Glomerular visceral epithelial cell (primary cell): ENCODE data around the gene LIAS.
"Not testable (repeated sequence)": the region's sequence is repeated elsewhere in the genome, so short reads cannot be mapped to it uniquely, and the experiment has no call there.

ENCODE experiments used
- DNase-seq: peaks from one replicate; pipeline ENCODE4 v3.0.0-alpha.2; 2016; ENCODE audit errors: extremely low spot score

The LIAS gene

GRCh38 chr4:39497909-39498726 lies 39.3 kb downstream of the LIAS start:
- no peak for DNase-seq

DNA sequence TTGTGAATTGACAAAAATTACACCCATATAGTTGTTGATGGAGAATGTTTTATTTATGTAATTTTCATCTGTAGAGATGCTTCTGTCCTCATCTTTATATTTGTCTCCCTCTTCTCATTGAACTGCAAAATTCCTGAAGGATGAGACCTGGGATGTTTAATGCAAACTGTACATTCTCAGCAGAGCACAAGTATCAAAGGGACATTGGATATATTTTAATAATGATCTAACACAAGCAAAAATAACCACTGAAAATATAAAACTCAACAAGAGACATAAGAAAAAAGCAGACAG lies 39.8 kb downstream of the LIAS start:
- no peak for DNase-seq

GRCh38 chr4:39502019-39502663 lies 43.3 kb downstream of the LIAS start:
- no peak for DNase-seq

- DNase-seq = not testable (repeated sequence)
Observed at GRCh38 chr4:39502664-39503035, 43.8 kb downstream of the LIAS start.

GRCh38 chr4:39504538-39504937 lies 45.7 kb downstream of the LIAS start:
- no peak for DNase-seq

DNA sequence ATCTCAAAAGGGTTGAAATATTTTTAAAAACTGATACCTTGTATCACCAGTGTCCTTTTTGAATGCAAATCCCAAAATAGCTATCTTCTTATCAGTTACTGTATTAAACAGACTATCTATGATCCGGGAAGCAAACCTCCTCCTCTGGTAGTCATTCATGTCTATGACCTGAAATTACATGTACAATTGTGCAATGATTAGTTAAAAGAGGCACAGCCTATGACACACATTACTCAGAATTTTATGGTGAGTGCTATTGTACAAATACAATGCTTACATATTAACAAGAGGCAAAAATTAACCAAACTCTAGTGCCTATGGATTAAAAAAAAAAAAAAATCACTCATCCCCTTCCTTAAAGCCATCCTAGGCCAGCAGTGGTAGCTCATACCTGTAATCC lies 46.7 kb downstream of the LIAS start:
- DNase-seq = peak; percentile 22

DNA sequence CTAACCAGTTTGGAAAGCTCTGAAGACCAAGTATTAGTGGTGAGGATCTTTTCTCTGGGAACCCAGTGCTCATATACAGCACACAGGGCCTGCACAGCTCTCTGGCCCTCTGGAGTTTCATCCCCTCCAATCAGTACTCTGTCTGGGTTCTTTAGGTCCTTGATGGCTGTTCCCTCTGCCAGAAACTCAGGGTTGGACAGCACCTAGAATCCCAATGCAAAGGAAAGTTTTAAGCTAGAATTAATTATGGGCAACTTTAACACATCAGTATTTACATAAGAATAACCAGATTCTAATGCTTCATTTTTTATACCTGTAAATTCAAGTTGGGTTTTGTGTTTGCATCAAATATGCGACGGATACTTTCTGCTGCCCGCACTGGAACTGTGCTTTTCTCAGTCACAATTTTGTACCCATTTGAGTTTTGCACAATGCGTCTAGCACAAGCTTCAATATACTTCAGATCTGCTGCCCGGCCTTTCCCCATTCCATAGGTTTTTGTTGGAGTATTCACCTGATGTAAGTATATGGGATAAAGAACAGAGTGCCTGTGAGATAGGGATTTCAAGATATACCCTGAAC lies 51.6 kb downstream of the LIAS start:
- no peak for DNase-seq

GRCh38 chr4:39514266-39514665 lies 55.4 kb downstream of the LIAS start:
- not testable (repeated sequence) for DNase-seq

GRCh38 chr4:39514888-39515401 lies 56.1 kb downstream of the LIAS start:
- DNase-seq = peak; percentile 27

DNA sequence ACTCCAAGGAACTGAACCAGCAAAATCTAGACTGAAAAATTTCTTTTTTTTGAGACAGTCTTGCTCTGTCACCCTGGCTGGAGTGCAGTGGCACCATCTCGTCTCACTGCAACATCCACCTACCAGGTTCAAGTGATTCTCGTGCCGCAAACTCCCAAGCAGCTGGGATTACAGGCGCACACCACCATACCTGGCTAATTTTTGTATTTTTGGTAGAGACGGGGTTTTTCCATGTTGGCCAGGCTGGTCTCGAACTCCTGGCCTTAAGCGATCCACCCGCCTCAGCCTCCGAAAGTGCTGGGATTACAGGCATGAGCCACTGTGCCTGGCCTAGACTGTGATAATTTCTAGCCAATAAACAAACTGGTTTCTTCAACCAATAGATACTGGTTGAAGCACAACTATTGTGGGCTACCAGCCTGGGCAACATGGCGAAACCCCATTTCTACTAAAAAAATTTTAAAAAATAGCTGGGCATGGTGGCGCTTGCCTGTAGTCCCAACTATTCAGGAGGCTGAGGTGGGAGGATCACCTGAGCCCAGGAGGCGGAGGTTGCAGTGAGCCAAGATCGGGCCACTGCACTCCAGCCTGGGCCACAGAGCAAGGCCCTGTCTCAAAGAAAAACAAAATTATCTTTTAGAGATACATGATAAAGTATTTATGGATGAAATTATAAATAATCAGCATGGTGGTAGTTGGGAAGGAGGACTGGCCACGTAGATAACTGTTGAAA lies 57.0 kb downstream of the LIAS start:
- not testable (repeated sequence) for DNase-seq

DNA sequence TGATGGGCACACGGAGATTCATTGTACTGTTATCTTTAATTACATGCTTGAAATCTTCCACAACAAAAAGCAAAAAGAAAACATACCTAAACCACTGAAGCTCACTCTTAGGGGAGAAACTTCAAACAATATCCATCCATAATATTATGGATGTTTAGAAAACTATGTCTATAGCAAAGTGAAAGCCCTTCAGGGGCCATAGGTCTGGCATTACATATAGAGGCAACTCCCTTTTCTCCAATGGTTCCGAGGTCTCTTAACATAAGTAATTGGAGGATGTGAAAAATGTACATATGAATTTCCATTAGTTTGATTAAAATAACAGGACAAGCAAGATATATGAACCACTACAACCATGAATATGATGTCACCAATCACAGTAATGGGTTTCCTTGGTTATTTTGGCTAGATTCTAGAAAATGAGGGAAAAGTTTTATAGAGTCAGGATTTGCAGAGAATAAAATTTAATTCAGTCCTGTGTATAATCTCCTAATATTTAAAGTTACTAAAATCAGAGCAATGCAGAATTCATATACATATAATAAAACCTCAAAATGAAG lies 57.6 kb downstream of the LIAS start:
- DNase-seq = no peak

GRCh38 chr4:39518484-39518883 lies 59.6 kb downstream of the LIAS start:
- no peak for DNase-seq

DNA sequence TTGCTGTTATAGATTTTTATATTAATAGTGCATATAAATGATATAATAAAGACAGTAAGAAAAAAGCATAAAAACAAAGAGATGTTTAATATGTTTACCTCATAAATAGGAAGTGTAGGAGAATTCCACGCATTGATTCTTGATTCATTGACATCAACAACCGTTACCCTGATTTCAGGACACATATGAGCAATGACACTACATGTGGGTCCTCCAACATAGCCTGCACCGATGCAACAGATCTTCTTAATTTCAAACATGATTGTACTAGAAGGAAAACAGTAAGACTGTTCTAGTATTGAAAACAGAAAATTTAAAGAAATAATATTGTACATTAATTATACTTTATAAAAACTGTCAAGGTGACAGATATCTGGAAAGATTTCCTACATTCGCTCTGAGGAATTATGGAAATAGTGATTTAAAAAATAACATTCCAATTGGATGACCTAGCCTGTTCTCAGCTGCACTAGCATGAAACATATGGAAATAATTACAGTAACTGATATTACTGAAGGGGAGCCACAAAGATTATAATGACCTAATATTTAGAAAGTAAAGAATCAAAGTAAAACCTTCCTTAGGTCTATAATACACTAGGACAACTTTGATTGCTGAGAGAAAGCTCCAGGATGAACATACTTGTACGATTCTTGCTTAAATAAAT lies 62.5 kb downstream of the LIAS start:
- DNase-seq = no peak

DNA sequence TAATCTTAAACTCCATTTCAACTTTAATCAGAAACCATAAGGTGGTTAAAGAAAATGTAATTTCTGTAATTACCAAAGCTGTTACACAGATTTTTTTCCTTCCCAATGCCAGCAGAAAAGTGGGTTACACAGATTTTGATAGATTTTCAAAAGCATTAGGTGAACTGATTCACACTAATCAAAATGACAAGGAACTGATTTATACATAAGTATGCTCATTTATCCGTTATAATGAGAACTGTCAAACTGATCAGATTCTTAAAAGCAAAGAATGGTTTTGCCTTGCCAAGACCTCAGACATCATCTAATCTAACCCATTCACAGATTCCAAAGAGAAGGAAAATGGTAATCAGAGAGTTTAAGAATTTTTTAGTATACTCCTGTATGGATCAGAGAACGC lies 63.2 kb downstream of the LIAS start:
- no peak for DNase-seq

DNA sequence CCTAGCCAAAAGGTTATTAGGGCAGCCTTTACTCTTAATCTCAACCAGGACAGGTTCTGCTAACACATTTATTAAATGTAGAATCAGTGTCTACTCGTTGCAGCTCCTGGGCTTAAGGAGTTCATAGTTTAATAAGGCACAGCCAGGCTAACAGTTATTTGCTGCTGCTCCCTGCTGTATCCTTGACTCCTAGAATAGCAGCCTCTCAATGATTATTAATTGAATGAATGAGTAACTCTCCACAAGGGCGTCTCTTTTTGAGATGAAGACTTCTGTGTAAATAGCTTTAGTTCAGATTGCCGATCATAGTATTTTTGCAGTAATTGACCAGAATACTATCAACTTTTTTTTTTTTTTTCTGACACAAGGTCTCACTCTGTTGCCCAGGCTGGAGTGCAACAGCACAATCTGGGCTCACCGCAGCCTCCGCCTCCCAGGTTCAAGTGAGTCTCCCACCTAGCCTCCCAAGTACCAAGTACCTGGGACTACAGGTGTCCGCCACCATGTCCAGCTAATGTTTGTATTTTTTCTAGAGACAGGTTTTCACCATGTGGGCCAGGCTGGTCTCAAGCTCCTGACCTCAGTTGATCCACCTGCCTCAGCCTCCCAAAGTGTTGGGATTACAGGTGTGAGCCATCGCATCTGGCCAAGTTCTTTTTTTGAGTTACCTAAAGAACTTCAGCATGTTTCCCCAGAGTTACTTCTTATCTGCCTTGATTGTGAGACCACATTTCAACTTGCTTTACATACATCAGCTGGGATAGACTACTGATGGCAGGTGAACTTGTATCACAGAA lies 65.5 kb downstream of the LIAS start:
- peak; percentile 25 for DNase-seq

DNA sequence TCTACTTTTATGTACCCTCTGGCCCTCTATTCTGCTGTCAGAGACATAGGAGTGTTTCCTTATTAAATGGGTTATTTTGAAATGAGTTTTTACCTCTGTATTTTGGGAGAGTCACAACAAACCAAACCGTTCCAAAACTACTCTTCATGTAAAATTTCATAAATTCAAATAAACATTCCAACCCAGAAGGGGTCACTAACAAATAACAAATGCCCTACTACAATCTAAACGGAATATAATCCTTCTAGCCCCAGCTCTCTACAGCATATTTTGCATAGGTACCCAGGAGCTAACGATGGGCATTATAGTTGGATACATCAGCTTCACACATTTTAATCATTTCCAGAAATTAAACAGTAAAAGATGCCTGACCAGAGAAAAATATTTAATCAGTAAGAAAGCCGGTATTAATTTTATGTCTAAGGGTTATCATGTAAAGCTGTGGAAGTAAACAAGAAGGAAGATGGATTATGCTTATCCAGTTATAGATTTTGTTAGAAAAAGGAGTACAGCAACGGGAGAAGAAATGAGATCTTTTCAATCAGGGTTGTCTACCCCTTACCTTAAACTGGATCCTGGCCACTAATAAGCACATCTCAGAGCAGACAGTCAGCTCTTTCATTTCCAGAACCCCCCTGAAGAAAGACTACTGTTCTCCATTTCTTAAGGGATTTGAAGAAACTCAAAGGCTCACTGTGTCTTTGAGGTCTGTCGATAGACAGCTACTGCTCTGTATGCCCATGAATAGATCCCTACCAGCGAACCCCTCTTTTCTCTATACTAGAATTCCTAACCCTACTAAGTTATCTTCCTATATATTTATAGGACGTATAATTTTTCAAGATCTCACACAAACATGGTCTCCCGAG lies 67.2 kb downstream of the LIAS start:
- no peak for DNase-seq

DNA sequence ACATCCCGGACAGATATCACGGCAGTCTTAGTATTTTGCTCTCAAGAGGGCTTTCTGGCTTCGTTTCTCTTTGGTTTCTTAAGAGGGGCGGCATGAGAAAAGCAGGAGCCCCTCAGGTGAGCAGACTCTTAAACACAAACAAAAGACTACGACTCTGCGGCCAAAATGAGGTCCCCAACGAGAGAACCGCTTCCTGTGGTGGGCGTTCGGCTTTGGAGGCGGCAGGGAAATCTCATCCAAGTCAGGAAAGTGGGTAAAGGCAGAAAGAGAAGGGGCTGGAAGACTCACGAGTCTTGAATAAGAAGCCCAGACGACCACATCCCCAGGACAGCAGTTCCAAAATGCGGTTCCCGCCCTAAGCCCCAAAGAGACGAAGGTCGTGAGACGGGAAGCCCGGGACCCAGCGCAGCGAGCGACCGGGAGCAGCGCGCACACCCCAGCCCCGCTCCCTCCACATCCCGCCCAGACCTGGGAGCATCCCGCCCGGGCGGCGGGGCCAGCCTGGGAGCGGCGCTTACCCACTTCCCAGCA lies 68.0 kb downstream of the LIAS start:
- no peak for DNase-seq

DNA sequence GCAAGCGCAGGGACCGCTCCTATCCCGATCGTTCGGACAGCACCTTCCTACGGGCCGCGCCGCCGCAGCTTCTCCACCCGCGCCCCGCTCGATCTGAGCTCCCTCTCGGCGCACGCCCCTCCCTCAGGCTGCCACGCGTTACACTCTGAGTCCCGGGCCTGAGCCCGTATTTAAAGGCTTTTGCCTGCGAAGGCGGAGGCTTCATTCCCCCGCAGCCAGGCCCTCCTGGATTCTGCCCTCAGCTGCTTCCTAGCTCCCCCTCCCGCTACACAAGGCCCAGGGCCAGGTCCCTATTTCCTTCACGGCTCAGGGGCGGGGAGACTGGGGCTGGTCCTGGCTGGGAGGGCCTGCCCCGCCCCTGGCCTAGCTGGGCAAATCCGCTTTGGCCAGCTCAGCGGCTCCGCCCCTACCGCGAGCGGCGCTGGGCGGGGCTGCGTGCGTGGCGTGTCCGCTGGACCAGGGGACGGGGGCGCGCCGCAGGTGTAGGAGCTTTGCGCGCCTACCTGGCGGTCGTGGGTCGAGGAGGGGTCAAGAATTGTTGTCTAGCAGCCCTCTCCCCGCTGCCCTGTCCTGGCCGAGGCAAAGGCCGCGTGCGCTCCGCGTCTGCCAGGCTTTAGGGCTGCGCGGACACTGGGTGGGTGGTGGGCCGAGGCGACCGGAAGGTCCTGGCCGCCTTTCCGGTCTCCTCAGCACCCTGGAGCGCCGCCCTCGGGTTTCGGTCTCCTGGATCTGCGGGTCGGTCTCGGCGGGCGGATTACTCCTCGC lies 68.6 kb downstream of the LIAS start, which contains the start of gene UGDH:
Gene UGDH, minus strand, starts transcription at position 144 of the 765 bp plus-strand sequence. CDS start 5,927 bp downstream, outside the sequence.
- DNase-seq = peak; percentile 99
